HEK293T (cell line): ENCODE measurements around the gene RTKN.

Experiments
- FOXA1 ChIP-seq: fragments of 450-650 bp; IDR thresholded peaks from 2 replicates; pipeline ENCODE4 v1.6.1; 2016; ENCODE audit warnings: mild to moderate bottlenecking
- FOXM1 ChIP-seq: fragments of 450-650 bp; IDR thresholded peaks from 2 replicates; pipeline ENCODE4 v1.6.1; 2017; ENCODE audit warnings: mild to moderate bottlenecking, borderline replicate concordance
- NFRKB ChIP-seq: fragments of 450-650 bp; IDR thresholded peaks from 2 replicates; pipeline ENCODE4 v1.6.1; 2016; ENCODE audit warnings: mild to moderate bottlenecking, moderate library complexity
- SUZ12 ChIP-seq: fragments of 450-650 bp; IDR thresholded peaks from 2 replicates; pipeline ENCODE4 v1.6.1; 2016; ENCODE audit warnings: mild to moderate bottlenecking
- TARDBP ChIP-seq: fragments of 450-650 bp; IDR thresholded peaks from 2 replicates; pipeline ENCODE4 v1.6.1; 2016
- TF ChIP-seq, protein P1 (sequence below): fragments of 450-650 bp; IDR thresholded peaks from 2 replicates; pipeline ENCODE4 v1.6.1; 2016

DNA sequence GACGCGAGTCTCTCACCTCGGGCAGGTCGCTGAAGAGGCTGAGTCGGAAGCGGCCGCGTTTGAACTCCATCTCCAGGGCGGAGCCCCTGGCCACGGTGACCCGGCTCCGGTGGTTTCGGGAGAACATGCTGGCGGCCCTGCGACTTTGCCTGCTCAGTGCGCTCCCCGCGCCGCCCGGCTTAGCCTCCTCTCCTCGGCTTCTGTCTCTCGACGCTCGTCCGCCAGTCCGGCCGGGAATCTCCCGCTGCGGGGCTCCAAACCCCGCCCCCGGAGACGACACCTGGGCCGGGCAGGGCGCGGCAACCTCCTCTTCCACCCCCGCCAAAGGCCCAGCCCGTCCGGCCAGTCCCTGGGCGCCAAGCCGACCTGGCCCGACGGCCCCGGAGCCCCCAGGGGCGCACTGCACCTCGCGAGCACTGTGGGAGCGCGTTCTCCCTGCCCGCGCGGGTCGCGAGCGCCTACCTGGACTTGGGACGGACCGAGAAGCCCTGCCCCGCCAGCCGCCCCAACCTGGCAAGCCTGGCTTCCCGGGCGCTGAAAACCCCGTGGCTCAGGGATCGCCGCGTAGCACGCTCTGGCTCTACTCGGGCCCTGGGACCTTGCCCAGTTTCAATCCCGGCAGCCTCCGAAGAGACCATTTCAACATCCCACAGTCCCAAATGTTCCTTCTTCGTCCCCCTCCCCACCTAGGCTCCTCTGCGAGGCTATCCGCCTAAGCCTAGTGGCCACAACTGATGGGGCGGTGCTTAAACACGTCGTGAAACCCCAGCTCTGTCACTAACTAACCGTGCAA, at the start of gene RTKN:
- TF ChIP-seq TARDBP (no peak), NFRKB (no peak), FOXM1 (no peak), SUZ12 (no peak), FOXA1 (no peak)
- TF ChIP-seq, protein P1, sequence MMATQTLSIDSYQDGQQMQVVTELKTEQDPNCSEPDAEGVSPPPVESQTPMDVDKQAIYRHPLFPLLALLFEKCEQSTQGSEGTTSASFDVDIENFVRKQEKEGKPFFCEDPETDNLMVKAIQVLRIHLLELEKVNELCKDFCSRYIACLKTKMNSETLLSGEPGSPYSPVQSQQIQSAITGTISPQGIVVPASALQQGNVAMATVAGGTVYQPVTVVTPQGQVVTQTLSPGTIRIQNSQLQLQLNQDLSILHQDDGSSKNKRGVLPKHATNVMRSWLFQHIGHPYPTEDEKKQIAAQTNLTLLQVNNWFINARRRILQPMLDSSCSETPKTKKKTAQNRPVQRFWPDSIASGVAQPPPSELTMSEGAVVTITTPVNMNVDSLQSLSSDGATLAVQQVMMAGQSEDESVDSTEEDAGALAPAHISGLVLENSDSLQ: no peak
